PC-3 (cell line): ENCODE data around the gene IBTK.

Experiments
- CTCF ChIP-seq: fragments of 300-600 bp; sonication (generic); conservative IDR thresholded peaks from 2 replicates; pipeline ENCODE4 v1.5.1; 2017; ENCODE audit warnings: antibody characterized with exemption, low read depth, mild to moderate bottlenecking, low read length
- EZH2 ChIP-seq: fragments of 300-600 bp; sonication (generic); IDR thresholded peaks from one replicate; pipeline ENCODE4 v1.6.1; 2017; ENCODE audit warnings: antibody characterized with exemption, mild to moderate bottlenecking, low read length; ENCODE audit not compliant: unreplicated experiment
- EZH2phosphoT487 ChIP-seq: fragments of 300-600 bp; sonication (generic); IDR thresholded peaks from 2 replicates; pipeline ENCODE4 v1.6.1; 2018; ENCODE audit warnings: mild to moderate bottlenecking, antibody characterized with exemption, low read length, borderline replicate concordance

GRCh38 chr6:82143041-82143481, 104.5 kb downstream of the IBTK start:
- TF ChIP-seq CTCF (no peak), EZH2 (no peak), EZH2phosphoT487 (no peak)
